Neural cell (in vitro differentiated cells): ENCODE data around the gene NCK2.

Experiments
- EZH2 ChIP-seq: fragments of 200-600, 300-800 bp; shearing (Covaris generic), sonication (generic); IDR thresholded peaks from 2 replicates; pipeline ENCODE4 v1.6.1; 2014; ENCODE audit warnings: antibody characterized with exemption, low read length, borderline replicate concordance, mild to moderate bottlenecking; ENCODE audit not compliant: insufficient read depth, poor library complexity, severe bottlenecking
- POLR2AphosphoS5 ChIP-seq: IDR thresholded peaks from 2 replicates; pipeline ENCODE4 v1.6.1; 2012
- RAD21 ChIP-seq: fragments of 450-650 bp; conservative IDR thresholded peaks from 2 replicates; pipeline ENCODE4 v1.6.1; 2014; ENCODE audit warnings: antibody characterized with exemption, mild to moderate bottlenecking, moderate library complexity
- SMC3 ChIP-seq: fragments of 450-650 bp; conservative IDR thresholded peaks from 2 replicates; pipeline ENCODE4 v1.6.1; 2014; ENCODE audit warnings: antibody characterized with exemption, mild to moderate bottlenecking, moderate library complexity; ENCODE audit not compliant: poor library complexity
- TF ChIP-seq, protein P1 (sequence below): fragments of 450-650 bp; IDR thresholded peaks from 2 replicates; pipeline ENCODE4 v1.5.1; 2014; ENCODE audit warnings: antibody characterized with exemption, mild to moderate bottlenecking, moderate library complexity; ENCODE audit not compliant: poor library complexity, severe bottlenecking

DNA sequence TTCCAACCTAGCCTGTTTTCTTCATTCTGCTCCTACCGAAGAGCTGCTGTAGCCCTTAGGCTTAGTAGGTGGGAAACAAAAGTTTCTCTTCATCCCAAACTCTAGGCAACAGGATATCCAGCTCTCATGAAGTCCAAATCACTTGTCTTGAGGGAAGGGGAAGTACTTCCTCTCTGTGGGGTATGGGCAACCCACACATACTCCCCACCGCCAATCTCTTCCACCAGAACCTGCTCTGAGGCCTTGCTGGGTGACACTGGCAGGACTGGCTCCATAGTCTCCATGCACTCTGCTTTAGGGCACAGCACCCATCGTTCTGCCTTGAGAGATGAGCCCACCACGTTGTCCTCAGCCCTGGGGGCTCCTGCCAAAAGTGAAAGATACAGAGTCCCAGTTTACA, 173.0 kb downstream of the NCK2 start:
- TF ChIP-seq, protein P1, sequence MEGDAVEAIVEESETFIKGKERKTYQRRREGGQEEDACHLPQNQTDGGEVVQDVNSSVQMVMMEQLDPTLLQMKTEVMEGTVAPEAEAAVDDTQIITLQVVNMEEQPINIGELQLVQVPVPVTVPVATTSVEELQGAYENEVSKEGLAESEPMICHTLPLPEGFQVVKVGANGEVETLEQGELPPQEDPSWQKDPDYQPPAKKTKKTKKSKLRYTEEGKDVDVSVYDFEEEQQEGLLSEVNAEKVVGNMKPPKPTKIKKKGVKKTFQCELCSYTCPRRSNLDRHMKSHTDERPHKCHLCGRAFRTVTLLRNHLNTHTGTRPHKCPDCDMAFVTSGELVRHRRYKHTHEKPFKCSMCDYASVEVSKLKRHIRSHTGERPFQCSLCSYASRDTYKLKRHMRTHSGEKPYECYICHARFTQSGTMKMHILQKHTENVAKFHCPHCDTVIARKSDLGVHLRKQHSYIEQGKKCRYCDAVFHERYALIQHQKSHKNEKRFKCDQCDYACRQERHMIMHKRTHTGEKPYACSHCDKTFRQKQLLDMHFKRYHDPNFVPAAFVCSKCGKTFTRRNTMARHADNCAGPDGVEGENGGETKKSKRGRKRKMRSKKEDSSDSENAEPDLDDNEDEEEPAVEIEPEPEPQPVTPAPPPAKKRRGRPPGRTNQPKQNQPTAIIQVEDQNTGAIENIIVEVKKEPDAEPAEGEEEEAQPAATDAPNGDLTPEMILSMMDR: no peak
- TF ChIP-seq RAD21 (no peak), SMC3 (no peak), EZH2 (no peak), POLR2AphosphoS5 (no peak)
